GM19438 (cell line): ENCODE measurements around the gene BAD.
"Not testable (repeated sequence)": the region's sequence is repeated elsewhere in the genome, so short reads cannot be mapped to it uniquely, and the experiment has no call there.

Experiments used
- ATAC-seq: cut with Tn5 transposase; IDR thresholded peaks from one replicate; pipeline ENCODE4 v1.9.1; 2021; ENCODE audit warnings: low read depth; ENCODE audit not compliant: unreplicated experiment

BAD gene

GRCh38 chr11:64284048-64284961, at the start of gene BAD:
Gene BAD, minus strand, starts transcription at chr11:64284665. Its CDS starts 297 bp downstream, at chr11:64284368.
- peak; percentile 72 for ATAC-seq

GRCh38 chr11:64333556-64333955, 49.1 kb upstream of the BAD start:
- no peak for ATAC-seq

GRCh38 chr11:64331569-64332371, 47.3 kb upstream of the BAD start:
- peak; percentile 47 for ATAC-seq

GRCh38 chr11:64330888-64331287, 46.4 kb upstream of the BAD start:
- no peak for ATAC-seq

GRCh38 chr11:64327993-64328392, 43.5 kb upstream of the BAD start:
- ATAC-seq: no peak

GRCh38 chr11:64327375-64327774, 42.9 kb upstream of the BAD start:
- no peak for ATAC-seq

GRCh38 chr11:64324692-64325469, 40.4 kb upstream of the BAD start:
- ATAC-seq: no peak

GRCh38 chr11:64323984-64324383, 39.5 kb upstream of the BAD start:
- not testable (repeated sequence) for ATAC-seq

- no peak for ATAC-seq
Measured at GRCh38 chr11:64323373-64323772, 38.9 kb upstream of the BAD start.

GRCh38 chr11:64322925-64323260, 38.4 kb upstream of the BAD start:
- ATAC-seq: no peak

GRCh38 chr11:64321533-64321932, 37.1 kb upstream of the BAD start:
- ATAC-seq: no peak

GRCh38 chr11:64321026-64321425, 36.6 kb upstream of the BAD start:
- no peak for ATAC-seq

- no peak for ATAC-seq
Measured at GRCh38 chr11:64320556-64320955, 36.1 kb upstream of the BAD start.

- ATAC-seq: no peak
Measured at GRCh38 chr11:64318766-64319761, 34.6 kb upstream of the BAD start.

GRCh38 chr11:64317961-64318765, 33.7 kb upstream of the BAD start, which contains the start of gene PRDX5:
Gene PRDX5, plus strand, starts transcription at chr11:64318121. Its CDS starts 95 bp downstream, at chr11:64318216.
- ATAC-seq: peak; percentile 61

GRCh38 chr11:64317325-64317960, 33.0 kb upstream of the BAD start, which contains the start of gene TRMT112:
Gene TRMT112, minus strand, starts transcription at chr11:64317559. Its CDS starts 33 bp downstream, at chr11:64317526.
- ATAC-seq: peak; percentile 70

GRCh38 chr11:64316672-64317324, 32.3 kb upstream of the BAD start:
- no peak for ATAC-seq
